RPMI7951 (cell line): Measurements from ENCODE around the gene TCF25. TPM values are rescaled to one million over a fixed set of nuclear protein-coding genes. Genes with fewer than 3 reads are reported as not detected.
"Not testable (repeated sequence)": the region's sequence is repeated elsewhere in the genome, so short reads cannot be mapped to it uniquely, and the experiment has no call there.

ENCODE experiments used
- DNase-seq: peaks from one replicate; pipeline ENCODE4 v3.0.0-alpha.2; 2012; ENCODE audit warnings: low read depth
- total RNA-seq: library from RNA; depleted of rRNA; stranded (reverse); fragments of >200 nt; shearing (Covaris generic); gene quantifications from 2 replicates; pipeline ENCODE4 v1.2.3, GENCODE V29; 2014

The TCF25 gene
- total RNA-seq, 1 experiment from 2014 or later, result 93.7 TPM

GRCh38 chr16:89905511-89906139, 32.2 kb downstream of the TCF25 start:
- peak; percentile 83 for DNase-seq

GRCh38 chr16:89906140-89907025, 33.0 kb downstream of the TCF25 start:
- DNase-seq, result no peak

GRCh38 chr16:89907055-89907814, 33.8 kb downstream of the TCF25 start:
- DNase-seq, result no peak

- no peak for DNase-seq
Observed at GRCh38 chr16:89908236-89908635, 34.8 kb downstream of the TCF25 start.

GRCh38 chr16:89909777-89910716, 36.7 kb downstream of the TCF25 start:
- DNase-seq, result peak; percentile 42

GRCh38 chr16:89910717-89911354, 37.4 kb downstream of the TCF25 start:
- no peak for DNase-seq

GRCh38 chr16:89911375-89911774, 38.0 kb downstream of the TCF25 start:
- no peak for DNase-seq

- DNase-seq, result no peak
Observed at GRCh38 chr16:89912143-89912542, 38.8 kb downstream of the TCF25 start.

GRCh38 chr16:89912627-89913026, 39.2 kb downstream of the TCF25 start:
- no peak for DNase-seq

- no peak for DNase-seq
Observed at GRCh38 chr16:89913408-89914387, 40.3 kb downstream of the TCF25 start.

GRCh38 chr16:89914642-89915285, 41.4 kb downstream of the TCF25 start:
- DNase-seq, result not testable (repeated sequence)

- peak; percentile 53 for DNase-seq
Observed at GRCh38 chr16:89915303-89916232, 42.2 kb downstream of the TCF25 start.

GRCh38 chr16:89917773-89918452, 44.5 kb downstream of the TCF25 start:
- DNase-seq, result peak; percentile 98

- peak; percentile 49 for DNase-seq
Observed at GRCh38 chr16:89918453-89919347, 45.3 kb downstream of the TCF25 start, which contains the start of gene MC1R. TSS of gene MC1R (plus strand) at chr16:89918862. CDS start at chr16:89919259, 397 bp downstream.

- DNase-seq, result no peak
Observed at GRCh38 chr16:89919535-89920406, 46.4 kb downstream of the TCF25 start.
